Fibroblast of lung (primary cell): ENCODE measurements around the gene UNC119B. TPM values are rescaled to one million over a fixed set of nuclear protein-coding genes. Genes with fewer than 3 reads are reported as not detected.

ENCODE experiments used
- DNase-seq, 2 donors: peaks; one replicate each; pipeline versions ENCODE4 v3.0.0 to v3.0.0-alpha.2; 2010; ENCODE audit warnings: low read depth in 2 of 2
- H2AFZ ChIP-seq: 2 replicates; pipeline ENCODE4 v1.5.1; 2012; ENCODE audit warnings: low read length, control low read depth, inconsistent platforms
- H3K27ac ChIP-seq: 2 replicates; pipeline ENCODE4 v1.5.1; 2011; ENCODE audit warnings: low read length, control low read depth; ENCODE audit not compliant: insufficient read depth
- H3K27me3 ChIP-seq: 2 replicates; pipeline ENCODE4 v1.5.1; 2011; ENCODE audit warnings: mild to moderate bottlenecking, low read length; ENCODE audit not compliant: control insufficient read depth, insufficient read depth
- H3K36me3 ChIP-seq: 2 replicates; pipeline ENCODE4 v1.5.1; 2011; ENCODE audit warnings: low read length; ENCODE audit not compliant: control insufficient read depth, insufficient read depth
- H3K4me1 ChIP-seq: 2 replicates; pipeline ENCODE4 v1.5.1; 2011; ENCODE audit warnings: low read length; ENCODE audit not compliant: control insufficient read depth, insufficient read depth; ENCODE audit errors: extremely low read depth
- H3K4me2 ChIP-seq: 2 replicates; pipeline ENCODE4 v1.5.1; 2011; ENCODE audit warnings: low read length, control low read depth; ENCODE audit not compliant: insufficient read depth; ENCODE audit errors: extremely low read depth
- H3K4me3 ChIP-seq, 4 experiments: fragments of 200-600 bp in 1 of 4; sonication (generic) in 1 of 4; replicated peaks in 1 of 4; 2 replicates each; pipeline ENCODE4 v1.5.1; 2011 to 2016; ENCODE audit warnings: low read length in 4 of 4, low read depth in 3 of 4, mild to moderate bottlenecking in 3 of 4, control low read depth in 2 of 4, inconsistent platforms in 1 of 4, mixed read lengths in 1 of 4; ENCODE audit not compliant: insufficient read depth in 1 of 4; ENCODE audit errors: control extremely low read depth in 1 of 4
- H3K79me2 ChIP-seq: 2 replicates; pipeline ENCODE4 v1.5.1; 2012; ENCODE audit warnings: mild to moderate bottlenecking, low read length, inconsistent platforms; ENCODE audit not compliant: control insufficient read depth, insufficient read depth
- H3K9ac ChIP-seq: 2 replicates; pipeline ENCODE4 v1.5.1; 2011; ENCODE audit warnings: mild to moderate bottlenecking, low read length, control low read depth; ENCODE audit not compliant: insufficient read depth
- H3K9me3 ChIP-seq: 2 replicates; pipeline ENCODE4 v1.5.1; 2012; ENCODE audit warnings: low read depth, low read length; ENCODE audit not compliant: control insufficient read depth, insufficient read depth
- H4K20me1 ChIP-seq: 2 replicates; pipeline ENCODE4 v1.5.1; 2011; ENCODE audit warnings: low read length; ENCODE audit not compliant: control insufficient read depth, insufficient read depth; ENCODE audit errors: extremely low read depth
- CTCF ChIP-seq, 2 donors: IDR thresholded peaks in 1 of 2; conservative IDR thresholded peaks in 1 of 2; 1 replicate in 1 of 2; 2 replicates in 1 of 2; pipeline ENCODE4 v1.5.1; 2011 to 2012; ENCODE audit warnings: low read length in 2 of 2, control low read depth in 1 of 2, inconsistent platforms in 1 of 2, low read depth in 1 of 2, mild to moderate bottlenecking in 1 of 2
- EZH2 ChIP-seq: IDR thresholded peaks from 2 replicates; pipeline ENCODE4 v1.5.1; 2012; ENCODE audit warnings: low read length, control low read depth, mild to moderate bottlenecking; ENCODE audit errors: missing control alignments
- polyA plus RNA-seq, 2 donors: library from polyadenylated mRNA; depleted of rRNA in 1 of 2; stranded (reverse) in 1 of 2; unstranded in 1 of 2; fragments of >200 nt; gene quantifications; 2 replicates each; pipeline ENCODE4 v1.2.1, GENCODE V29; 2011 to 2012; ENCODE audit warnings: missing spikeins in 1 of 2
- total RNA-seq: library from RNA; depleted of rRNA; stranded (reverse); fragments of >200 nt; gene quantifications from 2 replicates; pipeline ENCODE4 v1.2.1, GENCODE V29; 2014

UNC119B gene
- total and polyA plus RNA-seq, 2 donors (not counting 1 experiment from before 2014, with no cell fraction given) = 29.1 to 31.2 TPM

GRCh38 chr12:120739821-120740613 lies 29.8 kb downstream of the UNC119B start:
- no peaks in the 10 kb centered on the region for H3K36me3 ChIP-seq
- no peak for TF ChIP-seq EZH2
- no peak for TF ChIP-seq CTCF (conservative IDR thresholded peaks at IDR 0.05 in 1 of 2, IDR thresholded peaks at IDR 0.05 in 1 of 2; ENCODE audit: low read depth in 1 of 2, low read length in 2 of 2)

GRCh38 chr12:120740871-120741270 lies 30.6 kb downstream of the UNC119B start:
- no peaks in the 10 kb centered on the region for H3K4me1 ChIP-seq
- no peaks in the 10 kb centered on the region for H4K20me1 ChIP-seq
- H3K4me2 ChIP-seq = no peak overlapping the region
- no peak overlapping the region for H3K9ac ChIP-seq
- H3K79me2 ChIP-seq = no peaks in the 10 kb centered on the region
- H3K27ac ChIP-seq = no peak overlapping the region
- H3K9me3 ChIP-seq = no peaks in the 10 kb centered on the region
- no peak for TF ChIP-seq EZH2
- TF ChIP-seq CTCF (conservative IDR thresholded peaks at IDR 0.05 in 1 of 2, IDR thresholded peaks at IDR 0.05 in 1 of 2; ENCODE audit: low read depth in 1 of 2, low read length in 2 of 2) = no peak
- H2AFZ ChIP-seq = no peak overlapping the region
- DNase-seq = no peak
- no peaks in the 10 kb centered on the region for H3K27me3 ChIP-seq
- no peaks in the 10 kb centered on the region for H3K36me3 ChIP-seq
- no peak overlapping the region for H3K4me3 ChIP-seq

More at GRCh38 chr12:120739821-120740613, 29.8 kb downstream of the UNC119B start:
- Histone ChIP-seq H3K27me3 (no peaks in the 10 kb centered on the region), H3K79me2 (no peaks in the 10 kb centered on the region), H3K4me1 (no peaks in the 10 kb centered on the region), H3K4me2 (no peak overlapping the region), H2AFZ (no peak overlapping the region), H3K9ac (no peak overlapping the region), H3K4me3 (no peak overlapping the region), H4K20me1 (no peaks in the 10 kb centered on the region), H3K27ac (no peak overlapping the region), H3K9me3 (no peaks in the 10 kb centered on the region)
- DNase-seq = no peak

GRCh38 chr12:120741476-120742421 lies 31.5 kb downstream of the UNC119B start:
- Histone ChIP-seq H4K20me1 (no peaks in the 10 kb centered on the region), H3K4me2 (no peak overlapping the region), H3K4me1 (no peaks in the 10 kb centered on the region), H3K27me3 (no peaks in the 10 kb centered on the region), H3K27ac (no peak overlapping the region), H2AFZ (no peak overlapping the region), H3K79me2 (no peaks in the 10 kb centered on the region), H3K9me3 (no peaks in the 10 kb centered on the region), H3K36me3 (no peaks in the 10 kb centered on the region), H3K4me3 (no peak overlapping the region), H3K9ac (no peak overlapping the region)
- TF ChIP-seq CTCF (conservative IDR thresholded peaks at IDR 0.05 in 1 of 2, IDR thresholded peaks at IDR 0.05 in 1 of 2; ENCODE audit: low read depth in 1 of 2, low read length in 2 of 2) (no peak), EZH2 (no peak)
- no peak for DNase-seq
